H1 (cell line): ENCODE results near the gene SMIM38.

ENCODE experiments used
- CEBPB ChIP-seq: IDR thresholded peaks from 2 replicates; pipeline ENCODE4 v1.6.1; 2012; ENCODE audit warnings: low read depth, low read length
- MAFK ChIP-seq: IDR thresholded peaks from 2 replicates; pipeline ENCODE4 v1.6.1; 2012; ENCODE audit warnings: low read depth, mild to moderate bottlenecking, improper control_type of control experiment, low read length
- POLR2AphosphoS5 ChIP-seq: IDR thresholded peaks from 2 replicates; pipeline ENCODE4 v1.6.1; 2011; ENCODE audit warnings: low read depth, low read length
- TF ChIP-seq, protein P1 (sequence below), 3 experiments: IDR thresholded peaks; 1 replicate in 2 of 3; 2 replicates in 1 of 3; pipeline versions ENCODE4 v1.5.1 to v1.6.1; 2011; ENCODE audit warnings: low read length in 3 of 3, mild to moderate bottlenecking in 3 of 3, inconsistent platforms in 2 of 3, low read depth in 1 of 3, moderate library complexity in 1 of 3; ENCODE audit not compliant: insufficient read depth in 1 of 3; ENCODE audit errors: control extremely low read depth in 1 of 3

DNA sequence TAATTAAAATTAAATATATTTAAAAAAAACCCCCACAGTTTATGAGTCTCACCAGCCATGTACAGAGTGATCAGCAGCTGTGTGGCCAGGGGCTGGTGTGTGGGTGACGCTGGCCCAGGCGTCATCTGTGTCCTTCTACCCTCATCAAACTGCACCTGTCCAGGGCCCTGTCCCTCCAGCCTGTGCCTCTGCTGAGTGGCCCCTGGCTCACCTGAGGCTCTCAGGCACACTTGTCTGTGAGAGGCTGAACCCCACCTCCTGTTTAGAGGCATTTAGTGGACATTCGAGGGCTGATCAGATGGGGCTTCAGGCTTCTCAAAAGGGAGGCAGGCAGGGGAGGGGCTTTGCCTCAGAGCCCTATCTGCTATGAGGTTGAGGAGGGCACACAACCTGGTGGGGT, 29.9 kb upstream of the SMIM38 start:
- TF ChIP-seq CEBPB, result no peak
- no peak for TF ChIP-seq MAFK
- TF ChIP-seq, protein P1, sequence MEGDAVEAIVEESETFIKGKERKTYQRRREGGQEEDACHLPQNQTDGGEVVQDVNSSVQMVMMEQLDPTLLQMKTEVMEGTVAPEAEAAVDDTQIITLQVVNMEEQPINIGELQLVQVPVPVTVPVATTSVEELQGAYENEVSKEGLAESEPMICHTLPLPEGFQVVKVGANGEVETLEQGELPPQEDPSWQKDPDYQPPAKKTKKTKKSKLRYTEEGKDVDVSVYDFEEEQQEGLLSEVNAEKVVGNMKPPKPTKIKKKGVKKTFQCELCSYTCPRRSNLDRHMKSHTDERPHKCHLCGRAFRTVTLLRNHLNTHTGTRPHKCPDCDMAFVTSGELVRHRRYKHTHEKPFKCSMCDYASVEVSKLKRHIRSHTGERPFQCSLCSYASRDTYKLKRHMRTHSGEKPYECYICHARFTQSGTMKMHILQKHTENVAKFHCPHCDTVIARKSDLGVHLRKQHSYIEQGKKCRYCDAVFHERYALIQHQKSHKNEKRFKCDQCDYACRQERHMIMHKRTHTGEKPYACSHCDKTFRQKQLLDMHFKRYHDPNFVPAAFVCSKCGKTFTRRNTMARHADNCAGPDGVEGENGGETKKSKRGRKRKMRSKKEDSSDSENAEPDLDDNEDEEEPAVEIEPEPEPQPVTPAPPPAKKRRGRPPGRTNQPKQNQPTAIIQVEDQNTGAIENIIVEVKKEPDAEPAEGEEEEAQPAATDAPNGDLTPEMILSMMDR (IDR thresholded peaks at IDR 0.05; ENCODE audit: control extremely low read depth in 1 of 3, insufficient read depth in 1 of 3, low read depth in 1 of 3, low read length in 3 of 3), result no peak
- no peak for TF ChIP-seq POLR2AphosphoS5
